C1 segment of cervical spinal cord (tissue), 14 donors: ENCODE measurements around the gene HAPSTR1.

Experiments used
- DNase-seq, 14 donors: peaks; one replicate each; lab custom pipeline; 2025; lab: John Stamatoyannopoulos, UW

The HAPSTR1 gene

DNA sequence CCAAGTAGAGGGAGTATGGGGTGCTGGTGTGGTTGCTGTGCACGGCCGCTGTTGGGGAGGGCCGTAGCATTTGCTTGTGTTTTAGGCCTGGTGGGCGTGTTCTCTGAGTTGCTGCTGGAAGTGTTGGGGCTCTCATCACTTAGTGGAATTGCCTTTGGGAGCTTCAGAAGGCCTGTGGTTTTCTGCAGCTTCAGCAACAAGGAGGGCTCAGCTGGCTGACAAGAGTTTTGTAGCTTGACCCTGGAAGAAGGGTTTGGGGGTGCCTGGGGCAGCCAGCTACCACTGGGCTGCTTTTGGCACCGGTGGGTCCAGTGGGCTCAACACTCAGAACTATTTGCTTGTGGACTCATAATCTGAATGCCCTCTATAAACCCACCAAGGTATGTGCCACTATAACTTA, 30.9 kb downstream of the HAPSTR1 start:
- no peak for DNase-seq

DNA sequence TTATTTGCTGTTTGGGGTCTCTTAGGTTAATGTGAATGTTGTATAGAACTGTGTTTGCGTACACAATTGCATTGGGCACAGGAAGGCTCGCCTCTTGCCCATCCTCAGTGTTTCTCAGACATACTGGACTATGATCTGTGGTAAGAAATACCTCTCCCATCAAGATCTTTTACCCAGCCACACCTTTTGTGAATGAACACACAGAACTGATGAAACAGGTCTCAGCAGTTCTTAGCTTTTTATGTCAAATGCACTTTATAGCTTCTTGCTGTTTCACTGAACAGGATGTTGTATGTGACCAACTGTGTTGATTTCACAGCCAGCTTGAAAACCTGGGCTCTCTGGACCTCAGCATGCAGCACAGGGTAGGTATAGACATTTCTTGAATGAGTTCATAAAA, 31.5 kb downstream of the HAPSTR1 start:
- DNase-seq = no peak

DNA sequence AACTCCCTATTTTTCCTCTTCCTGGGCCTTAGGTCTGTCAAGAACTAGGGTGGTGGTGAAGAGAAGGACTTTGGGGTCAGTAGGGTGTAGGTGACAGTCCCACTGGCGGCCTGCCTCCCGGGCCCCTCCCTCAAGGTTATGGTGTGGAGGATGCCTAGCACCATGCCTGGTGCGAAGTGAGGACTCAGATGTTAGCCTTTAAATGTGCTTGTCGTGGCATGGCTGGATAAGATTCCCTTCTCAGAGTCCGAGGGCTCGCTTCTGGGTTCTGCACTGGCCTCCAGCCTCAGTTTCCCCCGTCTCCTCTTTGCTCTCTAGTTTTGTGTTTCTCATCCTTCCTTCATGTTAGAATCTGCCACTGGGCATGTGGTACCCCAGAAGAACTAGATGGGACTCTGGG, 32.0 kb downstream of the HAPSTR1 start:
- no peak for DNase-seq

DNA sequence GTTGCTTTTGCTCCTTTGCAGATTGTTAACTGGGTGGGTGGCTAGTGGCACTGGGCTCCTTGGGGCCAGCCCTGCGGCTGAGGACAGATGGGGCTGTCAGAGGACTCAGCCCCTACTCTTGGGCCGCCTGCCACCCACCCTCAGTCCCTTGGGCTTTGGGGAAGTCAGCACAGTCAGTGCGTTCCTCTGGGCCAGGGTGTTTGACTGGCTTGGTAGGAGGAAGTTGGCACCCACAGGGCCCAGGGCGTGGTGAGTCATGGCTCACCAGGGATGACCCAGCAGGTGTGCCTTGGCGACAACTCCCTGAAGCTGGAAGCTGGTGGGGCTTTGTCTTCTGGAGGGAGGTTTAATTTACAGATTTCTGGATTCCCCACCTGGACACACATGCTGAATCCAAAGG, 32.4 kb downstream of the HAPSTR1 start:
- DNase-seq = peak in 1 of 14 donors; percentile 24

DNA sequence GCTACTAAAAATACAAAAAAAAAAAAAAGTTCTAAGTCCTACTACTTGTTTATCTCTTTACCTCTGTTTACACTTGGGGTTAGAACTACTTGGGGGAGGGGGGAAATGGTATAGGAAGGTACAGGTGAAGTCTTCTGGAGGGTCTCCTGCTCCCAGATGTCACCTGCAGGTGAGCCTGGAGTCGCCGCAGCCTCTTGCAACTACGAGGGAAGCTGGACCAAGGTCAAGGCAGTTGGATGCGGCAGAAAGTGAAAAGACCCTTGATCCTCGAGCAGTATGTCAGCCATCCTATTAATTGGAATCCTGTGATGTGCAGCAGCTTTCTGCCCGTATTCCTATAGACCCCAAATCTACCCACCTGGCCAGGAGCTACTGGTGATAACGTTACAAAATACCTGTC, 33.0 kb downstream of the HAPSTR1 start:
- no peak for DNase-seq

DNA sequence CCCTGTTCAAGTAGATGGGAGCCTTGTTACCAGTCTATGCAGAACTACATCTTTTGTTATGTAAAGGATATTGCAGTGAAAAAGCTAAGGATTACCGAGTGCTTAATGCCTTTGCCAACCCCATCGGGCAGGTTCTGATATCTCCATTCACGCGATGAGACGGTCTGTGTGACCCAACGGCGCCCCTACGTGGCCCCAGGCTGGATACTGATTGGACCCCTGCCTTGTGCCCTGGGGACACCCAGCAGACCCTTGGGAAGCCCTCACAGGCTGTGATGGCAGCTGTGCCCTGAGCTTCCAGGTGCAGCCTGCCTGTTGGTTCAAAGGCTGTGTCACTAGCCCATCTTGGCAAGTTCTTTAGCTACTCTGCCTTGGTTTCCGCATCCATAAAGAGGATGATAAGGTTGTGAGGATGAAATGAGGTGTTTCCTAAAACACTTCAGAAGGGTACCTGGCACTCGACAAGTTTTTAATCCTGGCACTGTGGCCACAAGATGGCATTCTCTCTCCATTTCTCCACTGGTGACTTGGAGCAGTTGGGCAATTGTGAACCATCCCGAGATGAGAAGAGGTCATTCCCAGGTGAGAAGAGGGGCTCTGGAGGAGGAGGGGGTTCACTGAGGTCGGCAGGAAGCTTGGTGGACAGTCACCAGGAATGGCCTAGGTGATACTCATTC, 33.6 kb downstream of the HAPSTR1 start:
- DNase-seq = no peak

DNA sequence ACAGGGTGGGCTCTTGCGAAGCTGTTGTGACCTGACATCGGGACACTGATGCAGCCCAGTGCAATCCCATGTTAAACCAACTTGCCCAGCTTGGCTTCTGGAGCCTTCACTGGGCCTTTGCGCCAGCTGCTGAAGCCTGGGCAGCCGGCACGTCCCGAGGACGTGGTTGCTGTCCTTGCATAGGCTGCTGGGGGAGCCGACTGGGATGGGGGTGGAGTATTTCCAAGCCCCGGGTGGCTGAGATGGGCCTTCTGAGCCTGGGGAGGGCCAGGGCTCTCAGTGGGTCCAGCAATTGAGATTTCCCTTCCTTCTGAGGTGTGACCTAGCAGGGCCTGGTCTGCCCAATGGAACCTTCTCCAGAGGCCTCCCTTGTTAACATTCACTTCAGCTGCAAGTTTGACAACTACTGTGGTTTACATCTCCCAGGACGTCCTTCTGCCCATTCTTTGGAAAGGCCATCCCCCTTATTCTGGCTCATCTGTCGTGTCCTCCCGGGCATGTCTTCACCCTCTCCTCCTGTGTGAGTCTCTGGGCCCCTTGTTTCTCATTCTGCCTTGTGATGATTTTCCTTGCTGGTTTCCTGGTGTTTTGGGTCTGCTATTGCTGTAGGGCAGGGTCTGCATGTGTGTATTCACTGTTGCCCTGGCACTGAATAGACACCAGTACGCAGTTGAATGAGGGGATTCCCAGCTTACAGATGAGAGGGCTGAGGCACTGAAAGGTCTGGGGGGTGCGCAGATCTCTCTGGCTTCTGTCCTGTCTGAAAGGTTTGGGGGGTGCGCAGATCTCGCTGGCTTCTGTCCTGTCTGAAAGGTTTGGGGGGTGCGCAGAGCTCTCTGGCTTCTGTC, 34.4 kb downstream of the HAPSTR1 start:
- no peak for DNase-seq

DNA sequence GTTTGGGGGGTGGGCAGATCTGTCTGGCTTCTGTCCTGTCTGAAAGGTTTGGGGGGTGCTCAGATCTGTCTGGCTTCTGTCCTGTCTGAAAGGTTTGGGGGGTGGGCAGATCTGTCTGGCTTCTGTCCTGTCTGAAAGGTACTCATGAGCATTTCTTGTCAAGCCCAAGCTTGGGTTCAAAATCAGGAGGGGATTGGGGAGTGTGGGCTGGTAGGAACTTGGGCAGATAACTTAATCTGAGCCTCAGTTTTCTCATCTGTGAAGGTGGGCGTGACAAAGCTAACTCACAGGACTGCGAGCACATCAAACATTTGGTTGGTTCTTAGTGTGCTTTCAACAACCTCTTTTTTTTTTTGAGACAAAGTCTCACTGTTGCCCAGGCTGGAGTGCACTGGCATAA, 35.2 kb downstream of the HAPSTR1 start:
- no peak for DNase-seq

DNA sequence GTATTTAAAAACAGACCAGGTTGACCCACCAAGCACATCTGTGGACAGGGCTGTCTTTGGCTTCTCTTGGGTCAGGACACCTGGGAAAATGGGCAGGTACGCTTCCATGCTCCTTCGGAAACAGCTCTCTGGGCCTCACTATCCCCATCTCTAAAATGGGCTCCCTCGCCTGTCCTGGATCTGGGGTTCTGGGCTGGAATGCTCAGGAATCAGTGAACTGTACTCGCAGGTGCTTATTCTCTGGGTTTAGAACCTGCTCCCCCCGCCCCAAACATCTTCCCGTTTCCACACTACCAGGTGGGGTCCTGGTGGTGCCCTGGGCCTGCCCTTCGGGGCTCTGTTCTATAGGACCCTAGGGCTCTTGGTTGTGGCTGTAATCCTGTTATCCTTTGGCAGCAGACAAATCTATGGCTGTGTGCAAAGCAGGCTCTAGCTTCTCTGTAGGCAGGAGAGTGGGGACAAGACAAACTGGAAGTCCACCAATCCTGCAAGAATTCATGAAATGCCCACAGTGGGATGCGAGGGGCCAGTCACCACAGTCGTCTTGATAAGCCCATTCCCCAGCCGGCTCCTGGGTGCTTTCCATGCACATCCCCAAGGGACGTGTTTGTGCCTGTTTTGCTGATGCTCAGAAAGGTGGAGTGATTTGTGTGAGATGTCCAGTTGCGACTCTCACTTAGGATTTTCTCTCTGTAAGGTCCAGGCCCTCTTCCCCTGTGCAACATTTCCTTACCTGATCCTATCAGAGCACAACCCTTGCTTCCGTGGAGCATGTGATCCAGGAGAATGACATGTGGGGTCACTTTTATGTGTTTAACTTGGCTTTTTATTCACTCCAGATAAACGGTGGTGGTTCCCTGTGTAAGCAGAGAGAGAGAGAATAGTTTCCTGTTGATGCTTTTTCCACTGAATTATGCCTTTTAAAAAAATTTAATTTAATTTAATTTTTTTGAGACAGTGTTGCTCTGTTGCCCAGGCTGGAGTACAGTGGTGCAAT, 37.2 kb downstream of the HAPSTR1 start:
- no peak for DNase-seq

DNA sequence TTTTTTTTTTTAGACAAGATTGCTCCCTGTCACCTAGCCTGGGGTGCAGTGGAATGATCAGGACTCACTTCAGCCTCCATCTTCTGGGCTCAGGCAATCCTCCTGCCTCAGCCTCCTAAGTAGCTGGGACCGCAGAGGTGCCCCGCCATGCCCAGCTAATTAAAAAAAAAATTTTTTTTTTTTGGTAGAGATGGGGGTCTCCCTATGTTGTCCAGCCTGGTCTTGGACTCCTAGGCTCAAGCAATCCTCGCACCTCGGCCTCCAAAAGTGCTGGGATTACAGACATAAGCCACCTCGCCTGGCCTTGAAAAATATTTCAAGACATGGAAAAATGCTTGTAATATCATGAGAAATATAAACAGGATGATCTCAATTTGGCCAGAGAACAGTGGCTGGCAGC, 42.9 kb downstream of the HAPSTR1 start:
- no peak for DNase-seq

DNA sequence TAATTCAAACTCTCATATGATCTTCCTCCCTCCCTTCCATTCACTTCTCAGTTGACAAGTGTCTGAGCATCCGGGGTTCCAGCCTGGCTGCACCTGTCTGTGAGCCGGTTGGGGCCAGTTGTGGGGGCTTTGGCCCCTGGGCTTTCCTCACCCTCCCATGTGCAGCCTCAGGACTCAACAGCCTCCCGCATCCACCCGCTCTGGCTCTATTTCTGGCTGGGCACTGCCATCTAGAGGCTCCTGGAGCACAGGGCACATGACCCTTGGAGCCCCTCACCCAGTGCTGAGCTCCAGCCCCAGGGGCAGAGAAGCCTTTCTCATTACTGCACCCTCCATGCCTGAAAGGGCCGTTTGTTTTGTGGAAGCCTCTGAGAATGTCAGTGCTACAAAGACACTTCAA, 43.3 kb downstream of the HAPSTR1 start:
- DNase-seq = peak in 6 of 14 donors; percentile 3 to 37 (median 16)

DNA sequence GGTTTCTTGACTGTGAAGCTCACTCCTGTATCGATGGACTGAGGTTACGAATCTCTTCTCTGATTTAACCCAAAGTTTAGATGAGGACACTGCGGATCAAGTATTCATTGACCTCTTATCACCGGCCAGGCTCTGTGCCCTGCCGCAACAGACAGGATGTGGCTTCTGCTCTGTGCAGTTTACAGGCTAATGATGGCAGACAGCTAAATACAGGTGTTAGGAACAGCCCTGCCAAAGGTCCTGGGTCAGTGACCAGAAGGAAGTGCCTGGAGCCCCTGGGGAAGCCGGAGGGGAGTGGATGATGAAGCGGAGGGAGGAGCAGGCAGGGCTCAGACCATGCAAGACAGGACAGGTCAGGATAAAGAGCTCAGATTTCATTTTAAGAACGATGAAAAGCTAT, 44.4 kb downstream of the HAPSTR1 start:
- no peak for DNase-seq

DNA sequence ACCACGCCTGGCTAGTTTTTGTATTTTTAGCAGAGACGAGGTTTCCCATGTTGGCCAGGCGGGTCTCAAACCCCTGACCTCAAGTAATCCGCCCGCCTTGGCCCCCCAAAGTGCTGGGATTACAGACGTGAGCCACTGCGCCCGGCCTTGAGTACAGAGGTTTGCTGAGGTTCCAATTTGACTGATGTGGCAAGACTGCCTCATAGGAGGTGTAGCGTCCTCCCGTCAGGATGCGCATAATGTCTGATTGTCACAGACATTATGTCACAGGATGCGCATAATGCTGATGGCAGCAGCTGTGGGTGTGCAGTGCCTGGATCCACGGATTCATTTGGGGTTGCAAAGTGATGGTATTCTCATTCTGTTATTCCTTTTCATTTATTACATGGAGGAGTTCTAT, 45.2 kb downstream of the HAPSTR1 start:
- DNase-seq = no peak

DNA sequence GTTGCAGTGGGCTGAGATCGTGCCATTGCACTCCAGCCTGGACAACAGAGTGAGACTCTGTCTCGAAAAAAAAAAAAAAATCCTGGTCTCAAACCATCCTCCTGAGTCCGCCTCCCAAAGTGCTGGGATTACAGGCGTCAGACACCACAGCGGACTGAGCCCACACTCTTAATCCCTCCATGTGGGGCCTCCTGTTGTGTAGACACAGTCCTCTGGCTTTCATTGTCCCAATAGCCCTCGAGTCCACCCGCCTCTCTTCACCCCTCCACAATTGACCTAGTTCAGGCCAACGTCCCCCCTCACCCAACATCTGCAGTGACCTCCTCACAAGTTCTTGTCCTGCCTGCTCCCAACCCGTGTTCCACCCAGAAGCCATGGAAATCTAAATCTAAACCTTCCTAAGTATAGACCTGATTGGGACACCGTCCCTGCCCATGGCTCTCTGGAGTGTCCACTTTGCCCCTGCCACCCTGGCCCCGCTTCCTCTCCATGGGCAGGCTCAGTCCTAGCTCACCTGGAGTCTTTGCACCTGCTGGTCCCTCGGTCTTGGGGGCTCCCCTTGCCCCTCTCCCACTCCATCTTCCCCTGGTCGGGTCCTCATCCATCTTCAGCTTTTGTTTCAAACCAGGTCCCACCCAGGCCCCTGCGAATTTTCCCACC, 46.7 kb downstream of the HAPSTR1 start:
- no peak for DNase-seq

DNA sequence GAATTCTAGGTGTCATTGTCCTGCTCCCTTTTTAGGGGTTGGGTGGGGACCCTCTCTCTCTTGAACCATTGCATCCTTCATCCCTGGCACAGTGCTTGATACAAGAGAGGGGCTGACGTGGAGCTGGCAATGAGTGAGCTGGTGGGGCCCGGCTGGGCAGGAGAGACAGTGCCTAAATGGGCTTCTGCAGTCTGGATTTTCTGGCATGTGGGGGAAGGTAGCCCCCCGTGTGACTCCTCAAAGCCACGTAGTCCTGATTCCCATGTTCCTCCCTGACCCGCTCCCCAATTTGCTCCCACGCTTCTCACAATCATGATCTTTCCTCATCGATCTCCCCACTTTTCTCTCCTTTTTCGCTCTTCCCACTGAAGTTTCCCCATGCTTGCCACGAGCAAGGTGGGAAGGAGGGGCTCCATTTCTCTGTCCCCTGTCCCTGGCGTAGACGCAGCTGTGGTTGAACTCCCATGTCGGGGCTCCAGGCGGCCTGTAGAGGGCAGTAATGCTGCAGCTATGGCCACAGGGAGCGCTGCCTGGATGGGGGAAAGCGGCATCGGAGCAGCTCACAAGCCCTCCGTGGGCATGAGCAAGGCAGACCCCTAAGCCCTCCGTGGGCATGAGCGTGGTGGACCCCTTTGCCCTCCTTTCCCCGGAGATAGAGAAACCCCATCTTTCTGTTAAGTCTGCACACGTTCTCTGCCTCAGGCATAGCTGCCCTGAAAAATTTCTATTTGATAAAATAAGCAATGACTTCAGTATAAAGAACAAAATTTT, 47.5 kb downstream of the HAPSTR1 start:
- DNase-seq = peak in 11 of 14 donors; percentile 6 to 68 (median 29)

DNA sequence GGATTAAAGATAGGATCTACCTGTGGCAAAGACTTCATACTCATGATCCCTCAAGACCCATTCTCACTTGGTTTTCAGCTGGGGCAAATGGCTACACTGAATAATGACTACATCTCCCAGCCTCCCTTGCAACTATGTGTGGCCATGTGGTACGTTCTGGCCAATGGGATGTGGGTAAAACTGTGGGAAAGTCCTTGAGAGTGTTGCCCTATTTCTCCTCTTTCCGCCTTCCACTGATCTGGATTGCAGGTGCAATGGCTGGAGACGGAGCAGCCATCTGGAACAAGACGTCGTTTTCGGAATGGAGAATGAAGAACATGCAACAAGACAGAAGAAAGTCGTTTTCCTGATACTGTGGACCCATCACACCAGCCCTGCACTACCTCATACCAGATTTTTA, 48.5 kb downstream of the HAPSTR1 start:
- no peak for DNase-seq
